GM12873 (cell line): ENCODE results near the gene ABCG1.

Experiments used
- CTCF ChIP-seq: IDR thresholded peaks from 2 replicates; pipeline ENCODE4 v1.5.1; 2012; ENCODE audit warnings: low read depth, mild to moderate bottlenecking, moderate library complexity, low read length, control low read depth; ENCODE audit not compliant: insufficient read depth; ENCODE audit errors: missing control alignments

The ABCG1 gene

GRCh38 chr21:42194863-42195262, 24.1 kb upstream of the ABCG1 start:
- TF ChIP-seq CTCF: no peak

GRCh38 chr21:42195378-42196031, 23.4 kb upstream of the ABCG1 start:
- TF ChIP-seq CTCF: no peak

GRCh38 chr21:42198929-42199867, 19.7 kb upstream of the ABCG1 start:
- no peak for TF ChIP-seq CTCF

- TF ChIP-seq CTCF: no peak
Measured at GRCh38 chr21:42199868-42200463, 19.0 kb upstream of the ABCG1 start.

GRCh38 chr21:42200906-42201614, 17.9 kb upstream of the ABCG1 start:
- no peak for TF ChIP-seq CTCF

GRCh38 chr21:42201615-42202161, 17.3 kb upstream of the ABCG1 start:
- TF ChIP-seq CTCF: no peak
